ENCODE results near the gene KRT13.
"Not testable (repeated sequence)": the region's sequence is repeated elsewhere in the genome, so short reads cannot be mapped to it uniquely, and the experiment has no call there.

The KRT13 gene

GRCh38 chr17:41546819-41547218 lies 41.4 kb upstream of the KRT13 start:
- H3K9me3 ChIP-seq (ENCODE audit: control insufficient read depth, low read length), result no peaks in the 10 kb centered on the region
- H3K27ac ChIP-seq (ENCODE audit: insufficient read depth, low read length, poor library complexity, severe bottlenecking), result no peak overlapping the region
- no peaks in the 10 kb centered on the region for H3K36me3 ChIP-seq (ENCODE audit: control insufficient read depth, insufficient read depth, low read length)
- DNase-seq, result no peak
- no peaks in the 10 kb centered on the region for H3K27me3 ChIP-seq (replicated peaks; ENCODE audit: control insufficient read depth, insufficient read depth, low read length, poor library complexity, severe bottlenecking)
- peaks cover 16% of the 10 kb centered on the region for H3K4me1 ChIP-seq (ENCODE audit: control insufficient read depth, insufficient read depth, low read length, poor library complexity, severe bottlenecking)
- H3K4me3 ChIP-seq (ENCODE audit: insufficient read depth, low read depth, low read length, poor library complexity, severe bottlenecking), result no peak overlapping the region

GRCh38 chr17:41545829-41546410 lies 40.5 kb upstream of the KRT13 start:
- no peak for DNase-seq
- Histone ChIP-seq H3K4me3 (ENCODE audit: insufficient read depth, low read depth, low read length, poor library complexity, severe bottlenecking) (no peak overlapping the region), H3K4me1 (ENCODE audit: control insufficient read depth, insufficient read depth, low read length, poor library complexity, severe bottlenecking) (peaks cover 16% of the 10 kb centered on the region), H3K27ac (ENCODE audit: insufficient read depth, low read length, poor library complexity, severe bottlenecking) (no peak overlapping the region), H3K27me3 (replicated peaks; ENCODE audit: control insufficient read depth, insufficient read depth, low read length, poor library complexity, severe bottlenecking) (no peaks in the 10 kb centered on the region), H3K36me3 (ENCODE audit: control insufficient read depth, insufficient read depth, low read length) (no peaks in the 10 kb centered on the region), H3K9me3 (ENCODE audit: control insufficient read depth, low read length) (no peaks in the 10 kb centered on the region)

- Histone ChIP-seq H3K27me3 (replicated peaks; ENCODE audit: control insufficient read depth, insufficient read depth, low read length, poor library complexity, severe bottlenecking) (no peaks in the 10 kb centered on the region), H3K27ac (ENCODE audit: insufficient read depth, low read length, poor library complexity, severe bottlenecking) (no peak overlapping the region), H3K9me3 (ENCODE audit: control insufficient read depth, low read length) (no peaks in the 10 kb centered on the region), H3K4me1 (ENCODE audit: control insufficient read depth, insufficient read depth, low read length, poor library complexity, severe bottlenecking) (peaks cover 16% of the 10 kb centered on the region), H3K36me3 (ENCODE audit: control insufficient read depth, insufficient read depth, low read length) (no peaks in the 10 kb centered on the region), H3K4me3 (ENCODE audit: insufficient read depth, low read depth, low read length, poor library complexity, severe bottlenecking) (no peak overlapping the region)
- no peak for DNase-seq
Measured at GRCh38 chr17:41544935-41545334, 39.5 kb upstream of the KRT13 start.

- no peaks in the 10 kb centered on the region for H3K9me3 ChIP-seq (ENCODE audit: control insufficient read depth, low read length)
- H3K27me3 ChIP-seq (replicated peaks; ENCODE audit: control insufficient read depth, insufficient read depth, low read length, poor library complexity, severe bottlenecking), result no peaks in the 10 kb centered on the region
- peaks cover 14% of the 10 kb centered on the region for H3K4me1 ChIP-seq (ENCODE audit: control insufficient read depth, insufficient read depth, low read length, poor library complexity, severe bottlenecking)
- H3K4me3 ChIP-seq (ENCODE audit: insufficient read depth, low read depth, low read length, poor library complexity, severe bottlenecking), result no peak overlapping the region
- no peaks in the 10 kb centered on the region for H3K36me3 ChIP-seq (ENCODE audit: control insufficient read depth, insufficient read depth, low read length)
- H3K27ac ChIP-seq (ENCODE audit: insufficient read depth, low read length, poor library complexity, severe bottlenecking), result no peak overlapping the region
- DNase-seq, result no peak
Measured at GRCh38 chr17:41544491-41544892, 39.1 kb upstream of the KRT13 start.

- DNase-seq; H3K27ac ChIP-seq (ENCODE audit: insufficient read depth, low read length, poor library complexity, severe bottlenecking); H3K9me3 ChIP-seq (ENCODE audit: control insufficient read depth, low read length); H3K36me3 ChIP-seq (ENCODE audit: control insufficient read depth, insufficient read depth, low read length); H3K4me3 ChIP-seq (ENCODE audit: insufficient read depth, low read depth, low read length, poor library complexity, severe bottlenecking); H3K27me3 ChIP-seq (replicated peaks; ENCODE audit: control insufficient read depth, insufficient read depth, low read length, poor library complexity, severe bottlenecking); H3K4me1 ChIP-seq (ENCODE audit: control insufficient read depth, insufficient read depth, low read length, poor library complexity, severe bottlenecking): not testable (repeated sequence)
Measured at GRCh38 chr17:41542786-41543185, 37.4 kb upstream of the KRT13 start.

- H3K27ac ChIP-seq (ENCODE audit: insufficient read depth, low read length, poor library complexity, severe bottlenecking), result no peak overlapping the region
- no peaks in the 10 kb centered on the region for H3K4me1 ChIP-seq (ENCODE audit: control insufficient read depth, insufficient read depth, low read length, poor library complexity, severe bottlenecking)
- no peak for DNase-seq
- no peaks in the 10 kb centered on the region for H3K27me3 ChIP-seq (replicated peaks; ENCODE audit: control insufficient read depth, insufficient read depth, low read length, poor library complexity, severe bottlenecking)
- no peak overlapping the region for H3K4me3 ChIP-seq (ENCODE audit: insufficient read depth, low read depth, low read length, poor library complexity, severe bottlenecking)
- H3K9me3 ChIP-seq (ENCODE audit: control insufficient read depth, low read length), result no peaks in the 10 kb centered on the region
- no peaks in the 10 kb centered on the region for H3K36me3 ChIP-seq (ENCODE audit: control insufficient read depth, insufficient read depth, low read length)
Measured at GRCh38 chr17:41542357-41542756, 36.9 kb upstream of the KRT13 start.

GRCh38 chr17:41540921-41541625 lies 35.7 kb upstream of the KRT13 start:
- DNase-seq, result no peak
- Histone ChIP-seq H3K4me3 (ENCODE audit: insufficient read depth, low read depth, low read length, poor library complexity, severe bottlenecking) (no peak overlapping the region), H3K4me1 (ENCODE audit: control insufficient read depth, insufficient read depth, low read length, poor library complexity, severe bottlenecking) (no peaks in the 10 kb centered on the region), H3K9me3 (ENCODE audit: control insufficient read depth, low read length) (no peaks in the 10 kb centered on the region), H3K27me3 (replicated peaks; ENCODE audit: control insufficient read depth, insufficient read depth, low read length, poor library complexity, severe bottlenecking) (no peaks in the 10 kb centered on the region), H3K27ac (ENCODE audit: insufficient read depth, low read length, poor library complexity, severe bottlenecking) (no peak overlapping the region), H3K36me3 (ENCODE audit: control insufficient read depth, insufficient read depth, low read length) (no peaks in the 10 kb centered on the region)

GRCh38 chr17:41539979-41540701 lies 34.7 kb upstream of the KRT13 start:
- Histone ChIP-seq H3K4me1 (ENCODE audit: control insufficient read depth, insufficient read depth, low read length, poor library complexity, severe bottlenecking) (no peaks in the 10 kb centered on the region), H3K9me3 (ENCODE audit: control insufficient read depth, low read length) (no peaks in the 10 kb centered on the region), H3K4me3 (ENCODE audit: insufficient read depth, low read depth, low read length, poor library complexity, severe bottlenecking) (no peak overlapping the region), H3K27me3 (replicated peaks; ENCODE audit: control insufficient read depth, insufficient read depth, low read length, poor library complexity, severe bottlenecking) (no peaks in the 10 kb centered on the region), H3K27ac (ENCODE audit: insufficient read depth, low read length, poor library complexity, severe bottlenecking) (no peak overlapping the region), H3K36me3 (ENCODE audit: control insufficient read depth, insufficient read depth, low read length) (no peaks in the 10 kb centered on the region)
- DNase-seq, result no peak

GRCh38 chr17:41539071-41539492 lies 33.7 kb upstream of the KRT13 start:
- no peaks in the 10 kb centered on the region for H3K36me3 ChIP-seq (ENCODE audit: control insufficient read depth, insufficient read depth, low read length)
- no peaks in the 10 kb centered on the region for H3K4me1 ChIP-seq (ENCODE audit: control insufficient read depth, insufficient read depth, low read length, poor library complexity, severe bottlenecking)
- no peaks in the 10 kb centered on the region for H3K27me3 ChIP-seq (replicated peaks; ENCODE audit: control insufficient read depth, insufficient read depth, low read length, poor library complexity, severe bottlenecking)
- H3K4me3 ChIP-seq (ENCODE audit: insufficient read depth, low read depth, low read length, poor library complexity, severe bottlenecking), result no peak overlapping the region
- no peak overlapping the region for H3K27ac ChIP-seq (ENCODE audit: insufficient read depth, low read length, poor library complexity, severe bottlenecking)
- no peak for DNase-seq
- no peaks in the 10 kb centered on the region for H3K9me3 ChIP-seq (ENCODE audit: control insufficient read depth, low read length)

GRCh38 chr17:41538565-41538991 lies 33.2 kb upstream of the KRT13 start:
- no peak for DNase-seq
- H3K9me3 ChIP-seq (ENCODE audit: control insufficient read depth, low read length), result no peaks in the 10 kb centered on the region
- H3K4me1 ChIP-seq (ENCODE audit: control insufficient read depth, insufficient read depth, low read length, poor library complexity, severe bottlenecking), result no peaks in the 10 kb centered on the region
- H3K27ac ChIP-seq (ENCODE audit: insufficient read depth, low read length, poor library complexity, severe bottlenecking), result no peak overlapping the region
- no peaks in the 10 kb centered on the region for H3K27me3 ChIP-seq (replicated peaks; ENCODE audit: control insufficient read depth, insufficient read depth, low read length, poor library complexity, severe bottlenecking)
- H3K36me3 ChIP-seq (ENCODE audit: control insufficient read depth, insufficient read depth, low read length), result no peaks in the 10 kb centered on the region
- H3K4me3 ChIP-seq (ENCODE audit: insufficient read depth, low read depth, low read length, poor library complexity, severe bottlenecking), result no peak overlapping the region

Measured in effector memory CD4-positive, alpha-beta T cell (primary cell).